GM18511 (cell line): Measurements from ENCODE around the gene COX20.

Experiments used
- ATAC-seq: cut with Tn5 transposase; IDR thresholded peaks from one replicate; pipeline ENCODE4 v1.9.1; 2021; ENCODE audit warnings: mild to moderate bottlenecking, moderate library complexity; ENCODE audit not compliant: unreplicated experiment

Gene COX20

DNA sequence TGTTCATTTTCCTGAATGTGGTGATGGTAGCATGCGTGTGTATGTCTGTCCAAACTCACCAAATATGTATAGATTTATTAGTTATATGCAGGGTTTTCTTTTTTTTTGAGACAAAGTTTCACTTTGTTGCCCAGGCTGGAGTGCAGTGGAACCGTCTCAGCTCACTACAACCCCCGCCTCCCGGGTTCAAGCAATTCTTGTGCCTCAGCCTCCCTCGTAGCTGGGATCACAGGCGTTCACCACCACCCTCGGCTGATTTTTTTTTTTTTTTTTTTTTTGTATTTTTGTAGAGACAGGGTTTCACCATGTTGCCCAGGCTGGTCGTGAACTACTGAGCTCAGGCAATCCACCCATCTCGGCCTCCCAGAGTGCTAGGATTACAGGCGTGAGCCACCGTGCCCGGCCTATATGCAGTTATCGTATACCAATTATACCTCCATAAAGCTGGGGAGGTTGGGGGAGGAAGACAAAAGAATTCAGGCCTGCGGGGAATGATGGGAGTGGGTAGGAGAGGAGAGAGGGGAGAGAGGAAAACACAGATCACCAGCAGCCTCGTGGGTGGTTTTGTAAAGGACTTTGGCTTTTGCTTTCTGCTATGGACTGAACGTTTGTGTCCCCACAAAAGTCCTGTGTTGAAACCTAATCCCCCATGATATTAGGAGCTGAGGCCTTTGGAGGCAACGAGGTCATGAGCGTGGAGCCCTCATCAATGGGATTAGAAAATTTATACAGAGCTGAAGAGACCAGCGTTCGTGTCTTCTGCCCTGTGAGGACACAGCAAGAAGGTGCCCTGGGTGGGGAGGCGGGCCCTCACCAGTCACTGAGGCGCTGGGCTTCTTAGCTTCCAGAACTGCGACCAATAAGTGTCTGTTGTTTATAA is 33.3 kb downstream of the COX20 start:
- no peak for ATAC-seq

DNA sequence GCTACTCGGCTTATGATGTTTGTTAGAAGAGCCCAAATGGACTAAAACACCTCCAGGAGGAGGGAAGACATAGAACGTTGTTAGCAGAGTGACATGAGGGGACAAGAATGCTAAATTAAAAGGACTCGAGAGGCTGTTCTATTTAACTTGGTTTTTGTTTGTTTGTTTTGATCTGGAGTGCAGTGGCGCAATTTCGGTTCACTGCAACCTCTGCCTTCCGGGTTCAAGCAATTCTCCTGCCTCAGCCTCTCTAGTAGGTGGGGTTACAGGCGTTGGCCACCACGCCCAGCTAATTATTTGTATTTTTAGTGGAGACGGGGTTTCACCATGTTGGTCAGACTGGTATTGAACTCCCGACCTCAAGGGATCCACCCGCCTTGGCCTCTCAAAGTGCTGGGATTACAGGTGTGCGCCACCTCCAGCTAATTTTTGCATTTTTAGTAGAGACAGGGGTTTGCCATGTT is 33.9 kb downstream of the COX20 start:
- no peak for ATAC-seq

DNA sequence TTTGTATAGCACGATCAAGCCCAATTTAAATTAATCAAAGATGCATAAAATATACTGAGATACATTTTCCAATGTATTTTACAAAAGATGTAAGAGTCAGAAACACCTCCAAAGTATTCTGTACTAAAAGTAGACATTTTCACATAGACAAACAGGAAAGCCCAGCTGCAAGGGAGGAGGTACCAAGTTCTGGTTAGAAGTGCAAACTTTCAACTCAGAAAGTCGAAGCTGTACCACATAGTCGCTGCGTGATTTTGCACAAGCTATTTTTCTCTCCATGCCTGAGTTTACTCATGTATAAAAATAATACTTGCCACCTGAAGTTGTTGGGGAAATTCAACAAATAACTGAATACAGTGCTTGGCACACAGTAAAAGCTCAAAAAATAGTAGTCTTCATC is 34.5 kb downstream of the COX20 start:
- ATAC-seq = no peak

DNA sequence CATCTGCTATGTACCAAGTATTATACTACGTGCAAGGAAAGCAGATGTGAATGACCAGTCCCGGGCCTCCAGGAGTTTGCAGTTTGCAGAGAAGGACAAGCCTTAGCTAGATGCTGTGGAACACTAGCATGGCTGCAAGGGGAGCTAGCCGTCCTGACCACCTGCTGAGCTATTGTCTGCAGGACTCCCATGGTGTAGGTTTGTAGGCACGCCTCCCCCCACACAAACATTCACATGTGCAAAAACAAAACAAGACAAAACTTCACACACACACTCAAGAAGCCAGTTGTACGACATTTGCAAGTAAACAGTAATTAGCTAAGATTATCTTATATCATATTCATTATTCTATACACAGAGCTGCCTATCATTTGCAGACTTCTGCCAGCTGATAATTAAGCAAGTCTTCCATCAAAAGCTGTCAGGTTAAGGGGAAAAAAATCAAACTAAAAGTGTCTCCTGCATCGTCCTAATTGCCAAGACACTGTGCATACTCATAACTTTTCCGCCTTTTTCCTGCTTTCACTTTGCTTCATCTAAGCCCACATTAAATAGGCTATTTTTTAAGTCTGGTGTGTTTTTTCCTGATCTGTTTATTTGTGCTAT is 39.6 kb downstream of the COX20 start:
- ATAC-seq = no peak

DNA sequence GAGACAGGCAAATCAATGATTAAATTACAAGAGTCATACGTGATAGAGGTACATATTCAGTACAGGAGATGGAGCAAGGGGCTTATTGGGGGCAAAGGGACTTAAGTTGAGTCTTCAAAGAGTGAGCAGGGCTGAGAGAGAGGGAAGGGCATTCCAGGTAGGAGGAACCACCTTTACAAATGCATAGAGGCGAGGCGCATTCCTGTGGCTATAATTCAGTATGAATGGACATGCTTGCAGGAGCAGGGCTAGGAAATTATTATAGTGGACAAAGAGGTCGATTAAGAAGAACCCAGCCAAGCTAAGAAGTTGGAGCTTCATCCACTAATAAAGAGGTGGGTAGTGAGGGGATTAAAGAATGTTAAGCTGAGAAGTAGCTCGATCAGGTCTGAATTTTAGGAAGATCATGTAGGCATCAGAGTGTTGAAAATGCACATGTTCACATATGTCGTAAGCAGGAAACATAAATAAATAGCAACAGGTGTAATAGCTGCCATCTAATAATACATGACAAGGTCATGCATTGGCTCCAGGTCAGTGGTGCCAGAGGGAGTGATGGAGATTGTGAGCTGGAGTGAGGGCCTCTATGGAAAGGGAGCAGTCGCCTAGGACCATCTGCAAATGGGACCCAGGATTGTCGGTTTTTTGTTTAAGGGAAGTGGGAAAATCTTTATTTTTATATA is 40.9 kb downstream of the COX20 start:
- no peak for ATAC-seq

DNA sequence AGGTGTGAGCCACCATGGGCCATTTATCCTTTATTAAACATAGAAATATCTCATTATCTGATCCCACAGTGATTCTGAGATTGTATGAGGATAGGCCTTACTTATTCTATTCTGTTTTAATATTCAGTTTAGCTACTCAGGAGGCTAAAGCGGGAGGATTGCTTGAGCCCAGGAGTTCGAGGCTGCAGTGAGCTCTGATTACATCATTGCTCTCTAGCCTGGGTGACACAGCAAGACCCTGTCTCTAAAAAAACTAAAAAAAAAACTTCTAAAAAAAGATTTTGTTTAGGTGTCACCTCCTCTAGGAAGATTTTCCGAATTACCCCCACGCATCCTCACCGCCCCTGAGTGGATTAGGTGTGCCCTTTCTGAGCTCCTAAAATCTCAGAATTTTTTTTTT is 43.2 kb downstream of the COX20 start:
- ATAC-seq = no peak

DNA sequence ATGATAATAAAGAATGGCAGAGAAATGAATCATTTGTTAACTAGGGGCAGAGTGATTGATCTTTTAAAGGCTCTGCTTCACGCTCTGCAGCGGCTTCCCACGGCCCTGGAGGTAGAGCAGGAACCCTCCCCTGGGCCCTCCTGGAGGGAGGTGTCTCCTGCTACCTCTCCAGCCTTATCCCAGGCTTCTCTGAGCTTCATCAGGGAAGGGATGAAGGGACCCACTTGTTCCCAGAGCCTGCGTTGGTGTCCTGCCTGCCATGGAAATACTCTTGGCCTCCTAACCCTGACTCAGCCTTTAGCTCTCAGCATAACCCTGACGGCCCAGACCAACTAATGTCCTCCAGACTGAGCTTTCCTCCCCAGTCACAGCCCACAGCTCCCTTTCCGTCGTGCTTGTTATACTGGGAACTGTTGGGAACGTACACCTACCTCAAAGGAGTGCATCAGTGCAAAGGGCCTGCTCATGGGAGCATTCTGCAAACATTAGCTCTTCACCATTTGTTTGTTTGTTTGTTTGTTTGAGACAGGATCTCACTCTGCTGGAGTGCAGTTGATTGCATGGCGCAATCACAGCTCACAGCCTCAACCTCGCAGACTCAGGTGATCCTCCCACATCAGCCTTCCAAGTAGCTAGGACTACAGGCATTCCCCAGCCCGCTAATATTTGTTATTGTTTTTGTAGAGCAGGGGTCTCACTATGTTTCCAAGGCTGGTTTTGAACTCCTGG is 46.3 kb downstream of the COX20 start:
- ATAC-seq = no peak

DNA sequence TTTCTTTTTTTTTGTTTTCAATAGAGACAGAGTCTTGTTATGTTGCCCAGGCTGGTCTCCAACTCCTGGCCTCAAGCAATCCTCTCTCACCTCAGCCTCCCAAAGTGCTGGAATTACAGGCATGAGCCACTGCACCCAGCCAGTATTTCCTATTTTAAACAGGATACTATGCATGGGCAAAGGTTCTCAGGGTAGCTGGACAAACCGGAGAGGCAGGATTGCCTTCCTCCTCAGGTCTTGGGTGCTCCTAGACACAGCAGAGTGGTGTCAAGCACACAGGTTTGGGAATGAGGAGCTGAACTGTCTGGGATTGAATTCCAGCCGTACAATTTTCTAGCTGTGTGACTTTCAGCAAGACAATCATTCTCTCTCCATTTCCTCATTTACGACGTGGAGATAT is 51.8 kb downstream of the COX20 start:
- no peak for ATAC-seq

DNA sequence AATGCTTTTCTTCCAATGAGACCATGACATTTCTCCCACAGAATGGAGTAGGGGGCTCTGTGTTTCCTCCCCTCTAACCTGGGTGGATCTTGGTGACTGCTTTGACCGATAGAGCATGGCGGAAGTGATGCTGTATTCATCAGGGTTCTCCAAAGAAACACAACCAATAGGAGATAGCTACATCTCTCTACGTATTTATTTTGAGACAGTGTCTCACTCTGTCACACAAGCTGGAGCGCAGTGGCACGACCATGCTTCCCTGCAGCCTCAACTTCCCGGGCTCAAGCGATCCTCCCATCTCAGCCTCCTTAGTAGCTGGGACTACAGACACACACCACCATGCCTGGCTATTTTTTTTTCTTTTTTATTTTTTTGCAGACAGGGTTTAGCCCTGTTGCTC is 58.4 kb downstream of the COX20 start:
- no peak for ATAC-seq
